NCI-H345 treated with DMSO at 0.1 percent for 48 hours (cell line): ENCODE data around the gene TOMM40.
"Not testable (repeated sequence)": the region's sequence is repeated elsewhere in the genome, so short reads cannot be mapped to it uniquely, and the experiment has no call there.

Source experiments
- DNase-seq: peaks from one replicate; lab custom pipeline; 2025; ENCODE audit not compliant: unreplicated experiment; lab: John Stamatoyannopoulos, UW

The TOMM40 gene

GRCh38 chr19:44891016-44891882 is at the start of gene TOMM40:
TSS of gene TOMM40 (plus strand) at chr19:44891254. CDS start at chr19:44891416, 162 bp downstream.
- DNase-seq = peak; percentile 99

GRCh38 chr19:44845286-44845611 is 45.8 kb upstream of the TOMM40 start:
- no peak for DNase-seq

- DNase-seq = peak; percentile 78
Measured at GRCh38 chr19:44845612-44846454, 45.2 kb upstream of the TOMM40 start, which contains the start of gene NECTIN2. TSS of gene NECTIN2 (plus strand) at chr19:44846297. CDS start at chr19:44846526, 229 bp downstream.

GRCh38 chr19:44846455-44847143 is 44.5 kb upstream of the TOMM40 start:
- DNase-seq = no peak

- no peak for DNase-seq
Measured at GRCh38 chr19:44847144-44848035, 43.7 kb upstream of the TOMM40 start.

- DNase-seq = no peak
Measured at GRCh38 chr19:44848036-44848811, 42.8 kb upstream of the TOMM40 start.

- DNase-seq = no peak
Measured at GRCh38 chr19:44848812-44849447, 42.1 kb upstream of the TOMM40 start.

GRCh38 chr19:44850641-44851109 is 40.4 kb upstream of the TOMM40 start:
- no peak for DNase-seq

- DNase-seq = no peak
Measured at GRCh38 chr19:44851427-44851826, 39.6 kb upstream of the TOMM40 start.

- DNase-seq = no peak
Measured at GRCh38 chr19:44855606-44856005, 35.4 kb upstream of the TOMM40 start.

- no peak for DNase-seq
Measured at GRCh38 chr19:44856421-44857083, 34.5 kb upstream of the TOMM40 start.

- no peak for DNase-seq
Measured at GRCh38 chr19:44857837-44858236, 33.2 kb upstream of the TOMM40 start.

- not testable (repeated sequence) for DNase-seq
Measured at GRCh38 chr19:44861576-44861975, 29.5 kb upstream of the TOMM40 start.

- DNase-seq = no peak
Measured at GRCh38 chr19:44863990-44864389, 27.1 kb upstream of the TOMM40 start.

GRCh38 chr19:44865196-44865767 is 25.8 kb upstream of the TOMM40 start:
- no peak for DNase-seq

- DNase-seq = no peak
Measured at GRCh38 chr19:44866664-44867063, 24.4 kb upstream of the TOMM40 start.

GRCh38 chr19:44867578-44867977 is 23.5 kb upstream of the TOMM40 start:
- no peak for DNase-seq
